Left kidney (tissue), 8 donors: ENCODE data around the gene POLR3B. TPM values are rescaled to one million over a fixed set of nuclear protein-coding genes. Genes with fewer than 3 reads are reported as not detected.
"Not testable (repeated sequence)": the region's sequence is repeated elsewhere in the genome, so short reads cannot be mapped to it uniquely, and the experiment has no call there.

Experiments used
- DNase-seq: peaks from one replicate; pipeline ENCODE4 v3.0.0-alpha.2; 2013
- long read RNA-seq, 8 donors: transcript quantifications; one replicate each; lab custom pipeline, GENCODE V29; 2026
- polyA plus RNA-seq: library from polyadenylated mRNA; unstranded; fragments of 120-200 nt; gene quantifications from one replicate; pipeline ENCODE4 v1.2.1, GENCODE V29; 2013; ENCODE audit not compliant: insufficient read length

Gene POLR3B
- 18.3 TPM for polyA plus RNA-seq
- long read RNA-seq, donor 1 = 0 reads
- long read RNA-seq, donor 2 = 0 reads
- long read RNA-seq, donor 3, full-length matches to known transcripts = 1 of 1 reads
- long read RNA-seq, donor 3, partial matches to known transcripts = 0 of 1 reads
- long read RNA-seq, donor 3, other reads (novel, unspliced or antisense) = 0 of 1 reads
- long read RNA-seq, donor 4 = 0 reads
- long read RNA-seq, donor 5, full-length matches to known transcripts = 2 of 2 reads
- long read RNA-seq, donor 5, partial matches to known transcripts = 0 of 2 reads
- long read RNA-seq, donor 5, other reads (novel, unspliced or antisense) = 0 of 2 reads
- long read RNA-seq, donor 6, full-length matches to known transcripts = 1 of 1 reads
- long read RNA-seq, donor 6, partial matches to known transcripts = 0 of 1 reads
- long read RNA-seq, donor 6, other reads (novel, unspliced or antisense) = 0 of 1 reads
- long read RNA-seq, donor 7, full-length matches to known transcripts = 2 of 2 reads
- long read RNA-seq, donor 7, partial matches to known transcripts = 0 of 2 reads
- long read RNA-seq, donor 7, other reads (novel, unspliced or antisense) = 0 of 2 reads
- long read RNA-seq, donor 8 = 0 reads

GRCh38 chr12:106357549-106358395 lies at the start of gene POLR3B:
TSS of gene POLR3B (plus strand) at chr12:106357748. CDS start at chr12:106357880, 132 bp downstream.
- DNase-seq = peak; percentile 95

DNA sequence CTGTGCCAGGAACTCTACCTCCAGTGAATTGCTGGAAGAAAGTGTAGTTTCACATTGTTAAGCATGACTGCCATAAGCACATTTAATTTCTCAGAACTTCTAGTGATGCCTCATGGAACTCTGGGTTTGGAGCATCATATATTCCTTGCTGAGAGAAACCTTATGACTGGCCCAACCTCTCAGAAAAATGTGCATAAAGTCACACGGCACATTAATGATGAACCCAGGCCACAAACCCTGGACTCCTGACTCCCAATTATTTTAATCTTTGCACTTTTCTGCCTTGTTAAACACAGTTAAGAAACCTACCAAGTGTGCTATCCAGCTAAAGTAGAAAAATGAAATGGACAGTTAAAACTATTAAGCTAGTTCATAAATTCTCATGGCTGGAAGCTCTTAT lies 49.4 kb upstream of the POLR3B start:
- no peak for DNase-seq

DNA sequence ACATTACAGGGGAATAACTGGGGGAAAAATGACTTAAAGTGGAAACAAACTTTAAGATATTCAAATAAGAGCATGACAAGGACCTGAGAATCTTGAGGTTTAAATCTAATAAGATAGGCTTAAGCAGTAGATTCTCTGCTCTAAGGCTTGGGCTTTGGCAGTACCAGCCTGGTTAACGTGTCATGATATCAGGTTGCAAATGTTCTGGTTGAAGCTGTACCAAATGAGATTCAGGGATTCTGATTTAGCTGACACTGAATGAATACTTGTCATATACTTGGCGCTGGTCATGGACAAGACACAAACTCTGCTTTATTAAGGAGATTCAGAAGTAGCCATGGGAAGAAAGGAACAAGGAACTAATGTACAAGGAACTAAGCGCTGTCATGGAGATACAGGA lies 48.9 kb upstream of the POLR3B start:
- DNase-seq = no peak

DNA sequence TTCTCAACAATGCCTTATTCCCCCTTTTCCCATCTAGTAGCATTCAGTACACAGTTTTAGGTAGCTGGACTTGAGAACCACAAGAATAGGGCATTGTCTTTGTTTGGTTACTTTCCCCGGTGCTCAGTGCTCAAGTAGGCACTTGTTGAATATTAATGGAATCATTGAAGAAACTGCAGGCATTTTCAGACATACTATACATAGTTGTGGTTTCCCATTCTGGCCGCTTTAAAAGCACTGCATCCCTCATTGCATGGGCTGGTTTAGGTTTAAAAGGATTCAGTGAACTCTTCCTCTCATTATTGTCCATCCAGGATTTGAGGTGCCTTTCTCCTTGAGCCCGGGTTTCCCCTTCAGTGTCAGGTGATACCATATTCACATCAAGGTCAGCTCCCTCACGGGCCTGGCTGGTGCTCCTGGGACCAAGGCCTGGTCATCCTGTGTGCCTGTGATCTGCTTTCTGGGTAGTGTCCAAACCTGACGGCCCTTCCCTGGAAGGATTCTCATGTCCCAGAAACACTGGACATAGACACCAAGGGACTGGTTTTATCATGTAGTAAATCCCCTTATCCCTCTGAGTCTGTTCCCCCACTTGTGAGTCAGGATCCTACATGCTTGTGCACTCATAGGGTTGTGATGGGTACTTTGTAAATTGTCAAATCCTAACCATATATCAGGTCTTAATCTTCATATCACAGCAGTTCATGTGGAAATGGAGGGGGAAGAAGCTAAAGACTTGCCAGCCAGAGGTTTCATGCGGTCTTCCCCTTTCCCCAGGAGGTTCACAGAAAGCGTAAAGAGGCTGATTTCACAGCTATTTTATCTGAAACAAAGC lies 47.7 kb upstream of the POLR3B start:
- DNase-seq = no peak

DNA sequence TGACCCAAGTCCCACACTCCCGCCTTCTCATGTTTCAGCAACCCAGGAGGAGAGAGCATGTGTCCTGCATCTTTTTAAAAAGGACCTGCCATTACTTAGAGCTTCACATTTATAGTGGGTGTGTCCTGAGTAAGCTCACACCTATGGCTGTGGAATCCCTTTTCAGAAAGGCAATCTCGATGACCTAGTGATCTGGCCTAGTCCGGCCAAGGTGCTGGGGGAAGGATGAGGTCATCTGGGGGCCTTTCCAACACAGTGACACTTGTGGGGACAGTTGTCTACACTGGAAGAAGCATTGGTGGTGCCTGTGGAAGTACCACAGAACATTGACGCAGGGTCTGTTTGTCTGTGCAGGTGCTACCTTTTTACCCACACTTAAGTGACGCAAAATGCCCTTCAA lies 46.9 kb upstream of the POLR3B start:
- DNase-seq = no peak

DNA sequence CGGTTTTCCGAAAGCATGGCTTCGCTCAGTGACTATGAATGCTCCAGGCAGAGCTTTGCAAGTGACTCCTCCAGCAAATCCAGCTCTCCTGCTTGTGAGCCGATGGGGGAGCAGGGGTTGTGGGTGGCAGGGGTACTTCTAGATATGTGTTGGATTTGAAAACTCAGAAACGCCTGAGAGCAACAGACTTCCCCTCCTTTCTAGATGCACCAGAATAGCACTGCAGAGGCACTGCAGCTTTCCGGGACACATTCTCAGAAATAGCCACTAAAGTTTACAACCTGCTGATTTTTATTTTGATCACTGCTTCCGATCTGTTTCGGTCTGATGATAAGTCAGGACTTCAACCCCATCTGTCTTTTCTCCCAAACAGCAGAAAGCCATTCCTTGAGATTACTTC lies 46.4 kb upstream of the POLR3B start:
- no peak for DNase-seq

DNA sequence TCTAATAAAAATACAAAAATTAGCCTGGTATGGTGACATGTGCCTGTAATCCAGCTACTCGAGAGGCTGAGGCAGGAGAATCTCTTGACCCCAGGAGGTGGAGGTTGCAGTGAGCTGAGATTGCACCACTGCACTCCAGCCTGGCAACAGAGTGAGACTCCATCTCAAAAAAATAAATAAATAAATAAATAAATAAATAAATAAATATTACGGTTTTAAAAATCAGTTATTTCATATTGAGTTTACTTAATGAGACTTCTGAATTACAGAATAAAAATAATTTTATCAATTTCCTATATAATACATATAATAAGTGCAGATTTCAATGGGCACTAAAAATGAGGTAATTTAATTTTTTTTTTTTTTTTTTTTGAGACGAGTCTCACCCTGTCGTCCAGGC lies 44.1 kb upstream of the POLR3B start:
- DNase-seq = not testable (repeated sequence)

GRCh38 chr12:106315523-106315922 lies 42.0 kb upstream of the POLR3B start:
- DNase-seq = no peak

GRCh38 chr12:106317406-106318082 lies 40.0 kb upstream of the POLR3B start:
- DNase-seq = no peak

- DNase-seq = no peak
Measured at GRCh38 chr12:106321139-106321850, 36.3 kb upstream of the POLR3B start.

DNA sequence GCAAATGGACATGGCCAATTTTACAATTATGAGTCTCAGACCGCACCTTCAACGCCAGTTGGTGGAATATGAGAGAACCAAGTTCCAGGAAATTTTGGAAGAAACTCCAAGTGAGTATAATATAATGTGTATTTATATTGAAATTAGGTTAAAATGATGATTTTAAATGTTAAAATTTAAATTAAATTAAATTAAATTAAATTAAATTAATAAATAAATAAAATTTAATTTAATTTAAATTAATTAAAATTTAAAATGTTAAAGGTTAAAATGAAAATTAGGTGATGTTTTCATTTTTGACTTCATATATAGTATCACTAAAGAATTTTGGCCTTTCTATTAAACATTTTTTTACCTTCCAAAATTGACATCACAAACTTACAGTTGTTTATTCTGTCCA lies 34.0 kb upstream of the POLR3B start:
- no peak for DNase-seq

GRCh38 chr12:106327309-106327869 lies 30.2 kb upstream of the POLR3B start:
- DNase-seq = no peak

DNA sequence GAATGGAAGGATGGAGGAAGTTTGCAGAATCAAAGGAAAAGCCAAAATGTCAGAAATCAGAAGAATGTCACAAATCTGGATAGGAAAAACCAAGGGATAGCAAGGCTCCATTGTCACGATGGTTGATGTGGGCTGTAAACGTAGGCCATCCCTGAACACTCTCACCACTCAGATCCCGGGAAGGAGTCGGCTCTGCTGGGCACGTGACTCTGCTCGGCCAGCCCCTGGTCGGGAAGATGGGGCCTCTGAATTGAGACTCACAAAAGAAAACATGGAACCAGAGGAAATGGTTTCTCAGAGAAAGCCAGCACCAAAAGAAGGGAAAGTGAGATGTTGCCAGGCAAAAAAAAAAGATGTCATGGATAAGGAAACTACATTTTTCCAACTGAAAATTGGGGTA lies 28.8 kb upstream of the POLR3B start:
- DNase-seq = no peak

GRCh38 chr12:106329231-106329982 lies 28.1 kb upstream of the POLR3B start:
- DNase-seq = no peak

GRCh38 chr12:106331599-106331998 lies 25.9 kb upstream of the POLR3B start:
- DNase-seq = no peak

GRCh38 chr12:106332536-106332935 lies 25.0 kb upstream of the POLR3B start:
- DNase-seq = no peak

- DNase-seq = no peak
Measured at GRCh38 chr12:106333010-106333409, 24.5 kb upstream of the POLR3B start.

- no peak for DNase-seq
Measured at GRCh38 chr12:106333756-106334155, 23.8 kb upstream of the POLR3B start.

GRCh38 chr12:106341086-106341877 lies 16.3 kb upstream of the POLR3B start:
- no peak for DNase-seq
